ENCODE data around the gene ZRANB1.

Gene ZRANB1

GRCh38 chr10:125023862-125024496, 82.1 kb downstream of the ZRANB1 start:
- peak; percentile 78 for DNase-seq

DNA sequence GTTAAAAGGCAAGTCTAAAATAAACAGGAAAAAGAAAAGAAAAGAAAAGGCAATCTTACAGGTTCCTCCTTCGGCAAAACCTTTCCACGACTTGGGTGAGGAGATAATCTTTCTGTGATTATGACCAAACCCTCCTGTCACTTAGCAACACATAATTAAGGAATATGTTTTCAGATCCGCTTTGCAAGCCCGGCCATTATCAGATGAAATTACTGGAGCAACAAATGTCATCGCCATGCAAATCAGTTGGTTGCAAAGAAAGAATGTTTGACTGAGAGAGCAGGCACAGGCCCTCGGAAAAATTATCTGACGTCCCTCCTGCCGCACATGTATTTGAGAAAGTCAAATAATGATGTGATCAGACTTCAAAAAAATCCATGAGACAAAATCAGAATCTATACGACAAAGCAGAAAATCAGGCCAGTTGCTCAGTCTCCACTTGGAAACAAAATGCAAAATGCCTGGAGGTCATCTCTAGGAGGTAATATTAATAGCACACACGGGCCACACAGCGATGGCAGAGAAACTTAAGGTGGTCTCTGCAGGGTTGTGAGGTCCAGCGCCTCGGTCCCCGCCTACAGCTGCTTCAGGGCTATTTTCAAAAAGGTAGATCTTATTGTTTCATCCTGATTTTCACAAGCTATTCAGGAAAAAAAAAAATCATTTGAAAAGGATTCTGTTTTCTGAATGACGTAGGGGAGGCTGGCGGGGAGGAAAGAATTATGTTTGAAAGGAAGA, 82.7 kb downstream of the ZRANB1 start:
- DNase-seq: peak; percentile 78

DNA sequence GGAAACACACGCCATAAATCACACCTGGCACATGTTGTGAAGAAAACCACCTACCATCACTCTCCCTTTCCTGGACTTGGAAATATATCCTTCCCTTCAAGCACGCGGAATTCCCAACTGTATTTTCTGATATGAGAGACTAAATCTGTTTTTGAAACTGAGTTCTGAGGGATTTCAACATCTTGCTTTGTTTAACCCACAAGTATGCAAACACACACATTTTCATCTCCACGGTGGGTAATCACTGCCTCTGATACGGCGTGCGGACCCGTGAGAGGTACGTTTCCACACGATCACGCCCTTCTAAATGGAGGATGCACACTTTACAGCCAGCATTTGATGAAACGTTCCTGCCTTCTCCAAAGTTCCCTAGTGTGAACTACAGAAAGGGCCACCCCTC, 83.4 kb downstream of the ZRANB1 start:
- no peak for DNase-seq

DNA sequence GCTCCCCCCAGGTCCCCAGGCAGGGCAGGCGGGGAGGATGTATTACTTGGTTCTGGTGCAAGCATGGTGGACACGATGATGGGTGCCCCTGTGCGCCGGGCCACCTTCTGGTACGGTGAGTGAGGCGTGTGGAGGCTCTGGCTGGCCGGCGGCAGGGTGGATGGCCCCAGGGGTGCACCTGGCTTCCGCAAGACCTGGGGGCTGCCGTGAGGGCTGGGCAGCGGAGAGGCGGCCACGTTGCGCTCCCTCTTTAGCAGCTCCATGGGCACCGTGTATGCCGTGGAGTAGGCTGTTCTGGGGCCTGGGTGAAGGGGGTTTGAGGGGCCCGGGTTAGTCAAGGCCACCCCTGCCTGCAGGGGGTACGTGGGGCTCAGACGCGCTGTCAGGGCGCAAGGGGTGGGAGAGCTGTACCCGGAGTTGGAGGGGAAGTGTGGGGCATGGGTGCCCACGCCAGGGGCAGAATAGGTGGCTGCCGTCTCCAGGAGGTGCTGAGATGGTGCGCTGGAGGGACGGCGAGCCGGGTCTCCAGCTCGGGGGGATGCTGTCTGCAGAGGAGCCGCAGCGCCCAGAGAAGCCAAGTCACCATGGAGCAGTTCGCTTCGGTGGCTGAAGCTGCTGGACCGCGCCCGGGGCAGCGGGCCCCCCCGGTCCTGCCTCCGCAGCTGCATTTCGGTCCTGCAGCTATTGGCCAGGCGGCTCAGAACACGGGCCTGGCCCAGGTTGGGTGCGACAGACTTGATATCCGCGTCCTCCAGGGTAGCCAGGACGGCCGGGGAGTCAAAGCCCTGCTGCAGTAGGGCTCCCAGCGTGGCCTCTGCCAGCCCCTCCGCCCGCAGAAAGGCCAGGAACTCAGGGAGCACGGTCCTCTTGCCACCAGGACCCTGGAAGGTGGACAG, 84.4 kb downstream of the ZRANB1 start:
- no peak for DNase-seq

DNA sequence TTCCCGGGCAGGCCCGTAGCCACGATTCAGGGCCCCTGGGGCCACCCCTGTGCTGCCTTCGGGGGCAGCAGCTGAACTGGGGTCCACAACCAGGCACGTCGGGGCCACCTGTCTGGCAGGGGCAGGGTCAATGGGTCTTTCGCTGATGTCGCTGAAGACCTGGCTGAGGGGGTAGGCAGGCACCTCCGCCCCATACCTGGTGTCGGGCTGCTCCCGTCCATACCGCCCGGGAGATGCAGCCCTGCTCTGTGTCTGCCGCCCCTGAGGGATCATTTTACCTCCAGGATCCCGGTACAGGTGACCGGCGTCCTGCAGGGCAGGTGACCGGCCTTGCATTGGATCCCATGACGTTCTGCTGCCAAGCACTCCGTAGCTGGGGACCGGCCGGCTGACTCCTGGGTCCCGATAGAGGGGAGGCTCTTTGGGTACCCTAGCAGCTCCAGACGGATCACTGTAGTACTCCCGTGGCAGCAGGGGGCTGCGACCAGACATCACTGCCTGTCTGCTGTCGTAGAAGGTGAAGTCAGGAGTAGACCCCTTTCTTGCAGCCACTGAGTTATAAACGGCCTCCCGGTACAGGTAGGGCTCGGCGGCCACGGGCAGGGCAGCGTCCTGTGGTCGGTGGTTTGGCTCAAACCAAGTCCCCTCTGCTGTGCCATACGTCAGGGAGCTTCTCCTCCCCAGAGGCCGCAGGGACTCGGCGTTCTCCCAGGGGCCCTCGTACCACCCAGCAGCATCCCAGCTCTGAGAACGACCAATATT, 85.2 kb downstream of the ZRANB1 start:
- DNase-seq: peak; percentile 28

DNA sequence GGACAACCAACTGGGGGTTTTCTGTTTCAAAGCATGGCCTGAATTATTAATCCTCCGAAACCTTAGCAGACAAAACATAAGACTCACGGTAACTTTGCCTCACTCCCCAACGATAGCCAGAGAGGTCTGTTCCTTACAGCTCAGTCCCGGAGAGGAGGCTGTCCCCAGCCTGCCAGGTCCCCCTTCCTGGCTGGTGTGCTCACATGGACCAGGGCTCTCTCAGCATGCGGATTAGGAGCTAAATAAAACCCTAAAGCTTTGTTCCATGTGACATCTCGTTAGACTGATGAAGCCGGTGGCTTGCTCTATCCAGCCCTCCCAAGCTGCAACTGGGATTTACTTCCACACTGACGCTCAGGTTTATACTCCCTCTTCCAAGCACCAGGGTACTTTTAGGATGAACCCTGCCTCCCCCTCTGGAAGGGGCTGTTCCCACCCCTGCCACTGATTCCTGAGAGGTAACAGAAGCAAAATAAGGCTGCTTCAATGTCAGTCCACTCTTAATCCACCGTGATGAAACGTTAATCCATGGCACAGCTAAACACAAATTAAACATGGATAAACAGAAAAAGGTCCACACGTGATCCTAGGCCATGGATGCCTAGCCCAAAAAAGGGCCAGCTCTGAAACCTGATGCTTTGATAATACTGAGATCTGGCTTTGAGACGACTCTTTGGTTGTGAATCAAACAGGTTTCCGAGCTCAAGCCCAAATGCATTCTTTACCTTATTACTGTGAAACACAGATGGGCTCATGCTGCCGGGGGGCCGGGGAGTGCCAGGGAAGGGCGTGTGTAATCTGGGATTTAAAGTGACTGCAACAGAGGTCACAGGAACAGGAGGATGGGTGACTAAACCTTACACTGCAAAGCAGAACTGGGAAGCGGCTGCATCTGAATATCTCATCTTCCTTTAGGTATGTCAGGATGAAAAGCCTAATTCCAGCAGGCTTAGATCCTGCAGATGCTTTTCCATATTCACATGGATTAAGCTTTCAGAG, 86.2 kb downstream of the ZRANB1 start:
- peak; percentile 93 for DNase-seq

- DNase-seq: peak; percentile 11
Measured at GRCh38 chr10:125029584-125030242, 87.8 kb downstream of the ZRANB1 start.

- no peak for DNase-seq
Measured at GRCh38 chr10:125030567-125031197, 88.8 kb downstream of the ZRANB1 start.

DNA sequence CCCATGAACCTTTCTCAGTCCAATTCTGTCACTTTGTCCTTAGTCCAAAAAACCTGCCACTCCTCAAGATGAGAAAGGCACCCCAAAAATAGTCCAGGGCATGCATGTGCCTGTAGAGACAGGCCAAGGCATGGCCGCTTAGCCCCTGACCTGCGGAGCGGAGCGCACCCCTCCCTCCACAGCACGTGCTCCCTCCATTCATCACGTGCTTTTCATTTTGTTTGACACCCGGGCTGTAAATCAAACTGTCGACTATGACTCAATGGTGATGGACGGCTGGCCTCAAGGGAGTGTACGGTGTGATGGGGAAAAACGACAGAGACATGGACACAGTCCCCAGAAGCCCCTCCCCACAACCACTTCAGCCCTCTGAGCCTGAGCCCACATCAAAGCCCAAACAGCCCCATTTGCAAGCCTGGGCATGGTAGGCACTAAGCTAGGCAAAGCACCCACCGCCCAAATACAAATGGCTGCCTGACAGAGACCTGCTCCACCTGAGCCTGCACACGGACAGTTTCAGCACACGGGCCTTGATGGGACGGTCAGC, 90.6 kb downstream of the ZRANB1 start:
- no peak for DNase-seq

- DNase-seq: no peak
Measured at GRCh38 chr10:125033146-125033924, 91.4 kb downstream of the ZRANB1 start.

- no peak for DNase-seq
Measured at GRCh38 chr10:125034675-125035074, 92.8 kb downstream of the ZRANB1 start.

GRCh38 chr10:125035136-125035535, 93.2 kb downstream of the ZRANB1 start:
- DNase-seq: no peak

DNA sequence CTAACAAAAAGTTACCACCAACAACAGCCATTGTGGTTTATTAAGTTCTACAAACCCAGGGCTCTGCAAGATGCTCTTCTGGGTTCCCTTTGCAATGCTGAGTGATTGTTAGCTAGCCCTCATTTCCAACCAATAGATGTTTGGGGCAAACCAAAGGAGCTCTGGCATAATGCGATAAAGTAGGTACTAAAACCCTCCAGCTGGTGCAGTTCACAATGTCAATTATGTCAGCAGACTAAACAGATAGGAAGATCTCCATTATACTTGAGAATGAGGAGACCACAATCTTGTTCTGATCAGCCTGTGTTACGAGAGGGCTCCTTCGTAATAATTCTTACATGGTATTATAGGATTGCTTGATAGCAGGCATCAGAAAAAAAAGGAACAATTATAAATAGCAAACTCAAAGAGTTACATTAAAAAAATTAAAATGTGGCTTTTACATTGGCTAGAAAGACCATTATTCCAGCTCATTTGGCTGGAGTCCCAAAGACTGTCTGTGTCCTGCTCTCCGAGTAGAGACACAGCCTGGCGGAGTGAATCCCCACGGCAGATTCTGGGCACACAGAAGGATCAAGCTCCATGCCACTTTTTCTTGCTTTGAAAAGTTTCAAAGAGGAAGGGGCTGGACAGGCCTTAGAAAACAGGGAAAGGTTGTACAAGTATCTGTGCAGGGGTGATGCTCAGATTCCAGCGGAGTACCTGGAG, 93.8 kb downstream of the ZRANB1 start:
- peak; percentile 85 for DNase-seq

DNA sequence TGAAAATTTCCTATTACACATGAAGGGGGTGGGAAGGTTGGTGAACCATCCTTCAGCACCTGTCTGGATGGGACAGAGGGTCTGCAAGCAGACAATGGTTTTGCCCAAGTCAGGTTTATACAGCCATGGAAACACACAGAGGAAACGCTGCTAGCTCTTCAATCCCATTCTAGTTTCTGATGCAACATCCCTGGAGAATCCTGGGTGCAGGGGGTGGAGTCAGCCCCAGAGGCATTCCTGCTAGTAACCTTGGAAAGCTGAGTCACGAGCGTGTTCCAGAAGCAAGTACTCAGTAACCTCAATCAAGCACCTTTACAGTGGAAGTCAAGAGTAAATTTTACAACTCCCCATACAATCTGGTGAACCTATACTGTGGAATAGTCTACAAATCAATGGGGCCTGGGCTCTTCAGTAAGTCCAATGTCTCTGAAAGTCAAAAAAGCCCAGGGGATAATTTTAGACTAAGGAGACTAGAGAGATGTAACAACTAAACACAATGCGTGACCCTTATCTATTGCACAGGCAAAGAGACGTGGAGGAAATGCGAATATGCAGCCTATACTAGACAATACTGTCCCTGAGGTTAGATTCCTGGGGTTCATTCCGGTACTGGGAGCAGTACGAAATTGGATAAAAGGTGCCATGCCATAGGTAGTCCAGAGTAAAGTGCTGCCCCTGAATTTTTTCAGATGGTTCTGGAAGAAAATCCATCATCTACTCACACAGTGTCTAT, 95.4 kb downstream of the ZRANB1 start:
- no peak for DNase-seq

All from NCI-H82 (cell line).